ENCODE results near the gene IDH2.

IDH2 gene

DNA sequence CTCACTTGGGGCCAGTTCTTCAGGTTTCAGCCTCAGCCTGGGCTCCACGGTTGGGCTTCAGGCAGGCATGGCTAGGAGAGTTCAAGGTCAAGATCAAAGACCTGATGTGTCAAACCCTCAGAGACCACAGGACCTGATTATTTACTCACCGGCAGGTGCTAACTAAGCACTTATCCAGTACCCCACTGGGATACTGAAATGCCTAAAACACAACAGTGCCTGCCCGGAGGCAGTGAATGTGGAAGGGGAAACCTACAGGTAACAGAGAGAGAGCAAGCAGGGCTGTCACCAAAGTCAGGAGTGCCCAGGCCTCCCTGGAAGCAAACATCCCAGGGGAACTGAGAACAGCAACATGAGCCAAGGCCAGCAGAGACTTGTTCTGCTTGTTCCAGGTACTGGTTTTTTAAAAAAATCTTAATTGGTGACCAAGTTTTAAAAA is 6.7 kb downstream of the IDH2 start:
- TF ChIP-seq CTCF (conservative IDR thresholded peaks at IDR 0.05; ENCODE audit: low read depth, low read length): no peak
- Histone ChIP-seq H3K4me2 (peak overlapping the region; percentile 90), H3K79me2 (ENCODE audit: insufficient read depth, low read depth) (no peaks in the 10 kb centered on the region), H3K27me3 (ENCODE audit: insufficient read depth, low read depth) (no peaks in the 10 kb centered on the region), H3K9ac (no peak overlapping the region), H2AFZ (ENCODE audit: low read depth) (no peak overlapping the region), H3K36me3 (ENCODE audit: insufficient read depth) (no peaks in the 10 kb centered on the region), H3K4me1 (ENCODE audit: low read depth, poor library complexity, severe bottlenecking) (peaks cover 70% of the 10 kb centered on the region), H4K20me1 (ENCODE audit: insufficient read depth) (no peaks in the 10 kb centered on the region), H3K4me3 (IDR thresholded peaks at IDR 0.05; ENCODE audit: insufficient read depth, low read depth, low read length) (no peak overlapping the region), H3K27ac (peak overlapping the region; percentile 15; the same call in 1 of the 2 replicates)

DNA sequence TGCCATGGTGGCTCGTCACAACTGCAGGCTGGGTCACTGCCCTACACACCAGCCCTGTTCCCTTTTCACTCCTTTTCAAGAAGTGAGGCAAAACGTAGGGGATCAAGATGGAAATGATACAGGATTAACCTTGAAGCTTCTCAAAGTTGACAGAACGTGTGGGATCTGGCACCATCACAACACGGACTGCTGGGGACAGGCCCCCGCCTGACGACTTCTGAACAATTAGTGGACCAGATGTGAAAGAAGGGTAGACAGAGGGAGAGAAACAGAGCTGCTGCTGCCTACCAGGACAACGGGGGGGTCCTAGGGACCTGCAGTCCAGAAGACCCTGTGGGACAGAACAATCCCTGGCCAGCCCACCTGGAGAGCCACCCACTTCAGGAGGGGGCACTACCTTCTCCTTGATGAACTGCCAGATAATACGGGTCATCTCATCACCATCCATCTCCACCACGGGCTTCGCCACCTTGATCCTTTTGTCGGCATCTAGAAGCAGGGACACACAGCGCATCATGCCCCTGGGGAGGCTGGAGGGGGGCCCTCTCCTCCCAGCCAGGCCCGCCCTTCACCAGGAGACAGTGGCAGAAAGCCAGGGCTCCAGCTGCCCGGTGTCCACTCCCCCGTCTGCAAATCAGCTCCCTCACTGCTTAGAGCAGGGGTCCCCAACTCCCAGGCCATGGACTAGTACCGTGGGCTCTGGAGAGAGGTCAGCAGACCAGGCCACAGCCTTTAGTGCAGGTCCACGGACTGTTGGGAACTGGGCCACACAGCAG is 10.9 kb downstream of the IDH2 start:
- Histone ChIP-seq H3K36me3 (ENCODE audit: insufficient read depth) (no peaks in the 10 kb centered on the region), H4K20me1 (ENCODE audit: insufficient read depth) (no peaks in the 10 kb centered on the region)

GRCh38 chr15:90090226-90090848 is 11.9 kb downstream of the IDH2 start:
- peaks cover 35% of the 10 kb centered on the region for H3K4me1 ChIP-seq (ENCODE audit: low read depth, poor library complexity, severe bottlenecking)
- H3K27me3 ChIP-seq (ENCODE audit: insufficient read depth, low read depth): no peaks in the 10 kb centered on the region
- no peak overlapping the region for H3K27ac ChIP-seq
- H3K9ac ChIP-seq: no peak overlapping the region
- no peak overlapping the region for H3K4me2 ChIP-seq
- no peaks in the 10 kb centered on the region for H3K79me2 ChIP-seq (ENCODE audit: insufficient read depth, low read depth)
- H3K4me3 ChIP-seq (IDR thresholded peaks at IDR 0.05; ENCODE audit: insufficient read depth, low read depth, low read length): no peak overlapping the region
- H4K20me1 ChIP-seq (ENCODE audit: insufficient read depth): no peaks in the 10 kb centered on the region
- no peaks in the 10 kb centered on the region for H3K36me3 ChIP-seq (ENCODE audit: insufficient read depth)
- TF ChIP-seq CTCF (conservative IDR thresholded peaks at IDR 0.05; ENCODE audit: low read depth, low read length): no peak
- H2AFZ ChIP-seq (ENCODE audit: low read depth): no peak overlapping the region

More for the DNA sequence above, 10.9 kb downstream of the IDH2 start:
- H3K27ac ChIP-seq: no peak overlapping the region
- H3K4me3 ChIP-seq (IDR thresholded peaks at IDR 0.05; ENCODE audit: insufficient read depth, low read depth, low read length): no peak overlapping the region
- no peak overlapping the region for H3K4me2 ChIP-seq
- no peak for TF ChIP-seq CTCF (conservative IDR thresholded peaks at IDR 0.05; ENCODE audit: low read depth, low read length)
- no peaks in the 10 kb centered on the region for H3K27me3 ChIP-seq (ENCODE audit: insufficient read depth, low read depth)
- H2AFZ ChIP-seq (ENCODE audit: low read depth): no peak overlapping the region
- H3K9ac ChIP-seq: no peak overlapping the region
- H3K79me2 ChIP-seq (ENCODE audit: insufficient read depth, low read depth): no peaks in the 10 kb centered on the region
- peaks cover 38% of the 10 kb centered on the region for H3K4me1 ChIP-seq (ENCODE audit: low read depth, poor library complexity, severe bottlenecking)

- H3K9ac ChIP-seq: no peak overlapping the region
- no peaks in the 10 kb centered on the region for H3K27me3 ChIP-seq (ENCODE audit: insufficient read depth, low read depth)
- H3K4me3 ChIP-seq (IDR thresholded peaks at IDR 0.05; ENCODE audit: insufficient read depth, low read depth, low read length): no peak overlapping the region
- H2AFZ ChIP-seq (ENCODE audit: low read depth): no peak overlapping the region
- no peak; the same call in 1 of the 2 replicates for TF ChIP-seq CTCF (conservative IDR thresholded peaks at IDR 0.05; ENCODE audit: low read depth, low read length)
- no peaks in the 10 kb centered on the region for H3K79me2 ChIP-seq (ENCODE audit: insufficient read depth, low read depth)
- H4K20me1 ChIP-seq (ENCODE audit: insufficient read depth): no peaks in the 10 kb centered on the region
- no peaks in the 10 kb centered on the region for H3K36me3 ChIP-seq (ENCODE audit: insufficient read depth)
- H3K4me1 ChIP-seq (ENCODE audit: low read depth, poor library complexity, severe bottlenecking): peaks cover 16% of the 10 kb centered on the region
- H3K4me2 ChIP-seq: no peak overlapping the region
- H3K27ac ChIP-seq: no peak overlapping the region
Measured at GRCh38 chr15:90087454-90088154, 14.7 kb downstream of the IDH2 start.
